ENCODE measurements around the gene C1QTNF3. TPM values are rescaled to one million over a fixed set of nuclear protein-coding genes. Genes with fewer than 3 reads are reported as not detected.

C1QTNF3 gene
- total and polyA plus RNA-seq, 2 of the 8 experiments (the other 6 are each of a cell fraction or from before 2014, with no cell fraction given) = 1.0 to 1.2 TPM

GRCh38 chr5:34045023-34045422 is 2.0 kb upstream of the C1QTNF3 start:
- Histone ChIP-seq H2BK20ac (ENCODE audit: low read length) (no peak overlapping the region), H3K4me2 (ENCODE audit: insufficient read depth in 1 of 2, low read depth in 2 of 2, low read length in 2 of 2) (no peak overlapping the region), H2BK12ac (ENCODE audit: low read depth, low read length) (no peak overlapping the region), H2BK15ac (ENCODE audit: low read length) (no peak overlapping the region), H3K23ac (ENCODE audit: insufficient read length) (no peak overlapping the region), H3K4ac (replicated peaks; ENCODE audit: insufficient read length, low read depth, low read length) (no peak overlapping the region), H3K9ac (replicated peaks in 1 of 4; ENCODE audit: extremely low read depth in 1 of 4, low read depth in 3 of 4, low read length in 3 of 4) (no peak overlapping the region), H3K27me3 (replicated peaks in 1 of 4; ENCODE audit: control insufficient read depth in 3 of 4, extremely low read depth in 1 of 4, insufficient read depth in 3 of 4, low read length in 3 of 4) (no peaks in the 10 kb centered on the region), H3K4me1 (replicated peaks in 1 of 4; ENCODE audit: control insufficient read depth in 3 of 4, insufficient read depth in 4 of 4, low read length in 3 of 4) (no peaks in the 10 kb centered on the region; a peak in 1 of 7 replicates), H3K79me1 (ENCODE audit: low read depth, low read length) (no peaks in the 10 kb centered on the region), H3K9me3 (ENCODE audit: insufficient read depth in 2 of 2, low read depth in 1 of 2, low read length in 1 of 2) (no peaks in the 10 kb centered on the region), H2BK5ac (ENCODE audit: low read depth, low read length) (no peak overlapping the region), H3K79me2 (ENCODE audit: control insufficient read depth in 1 of 2, insufficient read depth in 2 of 2, low read length in 2 of 2) (no peaks in the 10 kb centered on the region), H2BK120ac (replicated peaks; ENCODE audit: low read depth, low read length) (no peak overlapping the region), H3K4me3 (ENCODE audit: extremely low read depth in 1 of 4, insufficient read depth in 2 of 4, low read depth in 3 of 4, low read length in 4 of 4) (no peak overlapping the region), H3K36me3 (ENCODE audit: control insufficient read depth in 2 of 4, insufficient read depth in 4 of 4, low read length in 3 of 4) (no peaks in the 10 kb centered on the region), H4K8ac (ENCODE audit: extremely low read depth, insufficient read depth, low read length) (no peak overlapping the region), H4K91ac (replicated peaks; ENCODE audit: insufficient read length, low read length) (no peak overlapping the region), H3K27ac (ENCODE audit: low read depth, low read length) (no peak overlapping the region), H4K5ac (ENCODE audit: insufficient read length, low read depth, low read length) (no peak overlapping the region), H4K20me1 (replicated peaks in 1 of 2; ENCODE audit: control insufficient read depth in 1 of 2, insufficient read depth in 2 of 2, low read length in 2 of 2) (no peaks in the 10 kb centered on the region), H2AFZ (ENCODE audit: low read length) (no peak overlapping the region), H3K18ac (ENCODE audit: extremely low read depth, low read length) (no peak overlapping the region), H2AK5ac (ENCODE audit: low read depth, low read length) (no peak overlapping the region), H3K14ac (ENCODE audit: insufficient read length) (no peak overlapping the region), H3K23me2 (ENCODE audit: low read depth, low read length) (no peaks in the 10 kb centered on the region; the same call in 1 of the 2 replicates), H3K56ac (replicated peaks; ENCODE audit: insufficient read length, low read depth, low read length) (no peak overlapping the region)
- ChIA-PET POLR2A (ENCODE audit: partially characterized antibody) (no interaction called here), CTCF (ENCODE audit: partially characterized antibody) (no interaction called here)
- FAIRE-seq (no peak), DNase-seq (ENCODE audit: low read depth in 1 of 2, low spot score in 2 of 2) (no peak)
- WGBS, 2 experiments (ENCODE audit: extremely low coverage in 1 of 2, insufficient coverage in 1 of 2, insufficient read length in 1 of 2, insufficient replicate concordance in 2 of 2, low coverage in 1 of 2, low lambda C conversion rate in 2 of 2, missing lambda C conversion rate in 1 of 2) = 96% methylated on average over 3 of the region's 3 CpGs; no CpG with 5 or more reads in 1 of the 2 experiments
- TF ChIP-seq CHD2 (IDR thresholded peaks at IDR 0.05; ENCODE audit: low read length) = no peak
- TF ChIP-seq, protein P1, sequence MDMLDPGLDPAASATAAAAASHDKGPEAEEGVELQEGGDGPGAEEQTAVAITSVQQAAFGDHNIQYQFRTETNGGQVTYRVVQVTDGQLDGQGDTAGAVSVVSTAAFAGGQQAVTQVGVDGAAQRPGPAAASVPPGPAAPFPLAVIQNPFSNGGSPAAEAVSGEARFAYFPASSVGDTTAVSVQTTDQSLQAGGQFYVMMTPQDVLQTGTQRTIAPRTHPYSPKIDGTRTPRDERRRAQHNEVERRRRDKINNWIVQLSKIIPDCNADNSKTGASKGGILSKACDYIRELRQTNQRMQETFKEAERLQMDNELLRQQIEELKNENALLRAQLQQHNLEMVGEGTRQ (IDR thresholded peaks at IDR 0.05; ENCODE audit: low read length) = no peak
- no peak for TF ChIP-seq JUN (IDR thresholded peaks at IDR 0.05; ENCODE audit: low read depth, low read length)
- TF ChIP-seq GABPA (IDR thresholded peaks at IDR 0.05; ENCODE audit: borderline replicate concordance, insufficient read depth, low read length) = no peak
- no peak for TF ChIP-seq CEBPB (IDR thresholded peaks at IDR 0.05; ENCODE audit: low read depth, low read length)
- no peak for TF ChIP-seq ASH2L (IDR thresholded peaks at IDR 0.05; ENCODE audit: low read length)
- TF ChIP-seq JUND (IDR thresholded peaks at IDR 0.05; ENCODE audit: low read length) = no peak
- TF ChIP-seq SAP30 (IDR thresholded peaks at IDR 0.05; ENCODE audit: insufficient read depth, insufficient replicate concordance, low read length) = no peak
- TF ChIP-seq TEAD4 (IDR thresholded peaks at IDR 0.05; ENCODE audit: low read depth, low read length) = no peak
- TF ChIP-seq SIRT6 (IDR thresholded peaks at IDR 0.05; ENCODE audit: low read length) = no peak
- no peak for TF ChIP-seq KDM5A (IDR thresholded peaks at IDR 0.05; ENCODE audit: low read length)
- no peak for TF ChIP-seq CREB1 (IDR thresholded peaks at IDR 0.05)
- TF ChIP-seq POLR2AphosphoS5 (IDR thresholded peaks at IDR 0.05; ENCODE audit: low read depth, low read length) = no peak
- TF ChIP-seq SIN3A (conservative IDR thresholded peaks at IDR 0.05 in 1 of 2, IDR thresholded peaks at IDR 0.05 in 1 of 2; ENCODE audit: low read depth in 1 of 2, low read length in 2 of 2) = no peak
